Ishikawa (cell line): ENCODE measurements around the gene GTPBP3.

Experiments
- CEBPB ChIP-seq: IDR thresholded peaks from 2 replicates; pipeline ENCODE4 v1.6.1; 2012
- CREB1 ChIP-seq: IDR thresholded peaks from 2 replicates; pipeline ENCODE4 v1.6.1; 2012; ENCODE audit warnings: low read depth
- EGR1 ChIP-seq: IDR thresholded peaks from 2 replicates; pipeline ENCODE4 v1.6.1; 2012
- EP300 ChIP-seq: IDR thresholded peaks from 2 replicates; pipeline ENCODE4 v1.6.1; 2012; ENCODE audit warnings: borderline replicate concordance
- FOXM1 ChIP-seq: IDR thresholded peaks from 2 replicates; pipeline ENCODE4 v1.6.1; 2012; ENCODE audit warnings: low read depth, borderline replicate concordance
- MAX ChIP-seq: IDR thresholded peaks from 2 replicates; pipeline ENCODE4 v1.6.1; 2012
- NFIC ChIP-seq: IDR thresholded peaks from 2 replicates; pipeline ENCODE4 v1.6.1; 2012
- RAD21 ChIP-seq: IDR thresholded peaks from 2 replicates; pipeline ENCODE4 v1.6.1; 2012; ENCODE audit warnings: low read depth
- REST ChIP-seq: IDR thresholded peaks from 2 replicates; pipeline ENCODE4 v1.6.1; 2012; ENCODE audit warnings: low read depth, mild to moderate bottlenecking
- TAF1 ChIP-seq: IDR thresholded peaks from 2 replicates; pipeline ENCODE4 v1.6.1; 2012; ENCODE audit warnings: low read depth, mild to moderate bottlenecking
- TCF12 ChIP-seq: IDR thresholded peaks from 2 replicates; pipeline ENCODE4 v1.6.1; 2012; ENCODE audit warnings: low read depth
- TEAD4 ChIP-seq: IDR thresholded peaks from 2 replicates; pipeline ENCODE4 v1.6.1; 2012
- USF1 ChIP-seq: IDR thresholded peaks from 2 replicates; pipeline ENCODE4 v1.6.1; 2012
- YY1 ChIP-seq: IDR thresholded peaks from 2 replicates; pipeline ENCODE4 v1.6.1; 2012; ENCODE audit warnings: low read depth
- ZBTB7A ChIP-seq: IDR thresholded peaks from 2 replicates; pipeline ENCODE4 v1.6.1; 2012; ENCODE audit warnings: low read depth

GTPBP3 gene

GRCh38 chr19:17325133-17325532 is 12.2 kb upstream of the GTPBP3 start:
- no peak for TF ChIP-seq EGR1

- no peak for TF ChIP-seq EP300
- no peak for TF ChIP-seq YY1
Measured at GRCh38 chr19:17325881-17326594, 11.3 kb upstream of the GTPBP3 start.

- TF ChIP-seq NFIC = no peak
- no peak for TF ChIP-seq RAD21
Measured at GRCh38 chr19:17326595-17326966, 10.8 kb upstream of the GTPBP3 start.

GRCh38 chr19:17327068-17327653 is 10.2 kb upstream of the GTPBP3 start:
- TF ChIP-seq MAX (no peak), YY1 (no peak), RAD21 (no peak), EP300 (no peak), CREB1 (no peak), ZBTB7A (no peak), CEBPB (no peak), EGR1 (no peak), TEAD4 (no peak), USF1 (no peak), TAF1 (no peak), TCF12 (no peak), FOXM1 (no peak), NFIC (no peak), REST (no peak)

- TF ChIP-seq EGR1 (no peak), NFIC (no peak), REST (no peak), TCF12 (no peak), USF1 (no peak)
Measured at GRCh38 chr19:17327654-17328516, 9.5 kb upstream of the GTPBP3 start.

- TF ChIP-seq CREB1 (no peak), EP300 (no peak), RAD21 (no peak), REST (no peak), YY1 (no peak), EGR1 (no peak), TEAD4 (no peak), CEBPB (no peak), TAF1 (no peak), USF1 (no peak), TCF12 (no peak), NFIC (no peak), MAX (no peak), ZBTB7A (no peak)
Measured at GRCh38 chr19:17328517-17329365, 8.6 kb upstream of the GTPBP3 start.
